Osteocyte (in vitro differentiated cells): Measurements from ENCODE around the gene TENM4. TPM values are rescaled to one million over a fixed set of nuclear protein-coding genes. Genes with fewer than 3 reads are reported as not detected.
A peak's percentile ranks its signal among the peaks of the same experiment; 100 is the strongest.

Experiments used
- DNase-seq: peaks from one replicate; pipeline ENCODE4 v3.0.0; 2021; ENCODE audit warnings: mixed read lengths; ENCODE audit not compliant: unreplicated experiment; ENCODE audit errors: extremely low spot score
- H3K27ac Mint-ChIP-seq: one replicate; pipeline ENCODE4 v1.8.0; 2021; ENCODE audit warnings: mild to moderate bottlenecking, mixed read lengths; ENCODE audit not compliant: unreplicated experiment
- H3K27me3 Mint-ChIP-seq: one replicate; pipeline ENCODE4 v1.8.0; 2021; ENCODE audit warnings: mixed read lengths; ENCODE audit not compliant: unreplicated experiment
- H3K36me3 Mint-ChIP-seq: one replicate; pipeline ENCODE4 v1.8.0; 2021; ENCODE audit warnings: mixed read lengths; ENCODE audit not compliant: unreplicated experiment
- H3K4me1 Mint-ChIP-seq: one replicate; pipeline ENCODE4 v1.8.0; 2021; ENCODE audit warnings: mixed read lengths; ENCODE audit not compliant: unreplicated experiment
- H3K4me3 Mint-ChIP-seq: one replicate; pipeline ENCODE4 v1.8.0; 2021; ENCODE audit warnings: mild to moderate bottlenecking, moderate library complexity, mixed read lengths; ENCODE audit not compliant: unreplicated experiment
- H3K9me3 Mint-ChIP-seq: one replicate; pipeline ENCODE4 v1.8.0; 2021; ENCODE audit warnings: mixed read lengths; ENCODE audit not compliant: unreplicated experiment
- total RNA-seq: library from RNA; stranded (reverse); gene quantifications from 2 replicates; pipeline ENCODE4 v1.2.1, GENCODE V29; 2021
- TF ChIP-seq, protein P1 (sequence below): fragments of 200-600 bp; sonication (generic); IDR thresholded peaks from 2 replicates; pipeline ENCODE4 v1.5.0; 2021; ENCODE audit warnings: antibody characterized with exemption, mild to moderate bottlenecking, moderate library complexity

Gene TENM4
- total RNA-seq, 1 donor from 2014 or later: 74.1 TPM

DNA sequence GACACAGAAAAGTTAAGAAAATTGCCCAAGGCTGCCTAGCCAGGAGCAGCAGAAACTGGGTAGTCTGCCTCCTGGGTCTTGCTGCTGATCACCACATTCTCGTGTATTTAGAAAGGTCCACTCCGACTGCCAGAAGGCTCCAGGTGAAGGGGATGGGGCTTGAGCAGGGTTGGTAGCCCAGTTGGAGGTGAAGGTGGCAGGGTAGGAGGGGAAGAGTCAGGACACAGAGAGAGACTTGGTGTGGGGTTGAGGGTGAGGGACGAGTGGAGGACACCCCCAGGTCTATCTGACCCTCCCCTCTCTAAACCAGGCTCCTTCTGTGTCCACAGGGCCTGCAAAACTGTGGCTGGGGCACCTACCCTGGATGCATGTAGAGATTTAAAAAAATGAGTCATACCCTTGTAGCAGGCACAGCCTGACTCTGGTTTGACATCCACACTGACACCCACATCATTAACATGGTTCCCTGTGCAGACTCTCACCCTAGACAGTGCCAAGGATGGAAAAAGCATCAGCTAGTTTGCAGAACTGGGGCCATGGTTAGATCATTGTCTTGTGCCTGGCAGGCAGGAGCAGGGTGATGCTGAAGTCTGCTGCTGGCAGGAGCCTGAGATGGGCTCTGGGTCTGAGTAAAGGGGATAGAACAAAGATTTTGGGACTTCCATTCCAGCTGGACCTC, 273.2 kb downstream of the TENM4 start:
- Mint-ChIP-seq H3K36me3 (no peaks in the 10 kb centered on the region), H3K27me3 (no peaks in the 10 kb centered on the region), H3K27ac (no peak overlapping the region), H3K9me3 (no peaks in the 10 kb centered on the region), H3K4me1 (no peaks in the 10 kb centered on the region), H3K4me3 (no peak overlapping the region)
- DNase-seq: no peak
- TF ChIP-seq, protein P1, sequence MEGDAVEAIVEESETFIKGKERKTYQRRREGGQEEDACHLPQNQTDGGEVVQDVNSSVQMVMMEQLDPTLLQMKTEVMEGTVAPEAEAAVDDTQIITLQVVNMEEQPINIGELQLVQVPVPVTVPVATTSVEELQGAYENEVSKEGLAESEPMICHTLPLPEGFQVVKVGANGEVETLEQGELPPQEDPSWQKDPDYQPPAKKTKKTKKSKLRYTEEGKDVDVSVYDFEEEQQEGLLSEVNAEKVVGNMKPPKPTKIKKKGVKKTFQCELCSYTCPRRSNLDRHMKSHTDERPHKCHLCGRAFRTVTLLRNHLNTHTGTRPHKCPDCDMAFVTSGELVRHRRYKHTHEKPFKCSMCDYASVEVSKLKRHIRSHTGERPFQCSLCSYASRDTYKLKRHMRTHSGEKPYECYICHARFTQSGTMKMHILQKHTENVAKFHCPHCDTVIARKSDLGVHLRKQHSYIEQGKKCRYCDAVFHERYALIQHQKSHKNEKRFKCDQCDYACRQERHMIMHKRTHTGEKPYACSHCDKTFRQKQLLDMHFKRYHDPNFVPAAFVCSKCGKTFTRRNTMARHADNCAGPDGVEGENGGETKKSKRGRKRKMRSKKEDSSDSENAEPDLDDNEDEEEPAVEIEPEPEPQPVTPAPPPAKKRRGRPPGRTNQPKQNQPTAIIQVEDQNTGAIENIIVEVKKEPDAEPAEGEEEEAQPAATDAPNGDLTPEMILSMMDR: no peak

DNA sequence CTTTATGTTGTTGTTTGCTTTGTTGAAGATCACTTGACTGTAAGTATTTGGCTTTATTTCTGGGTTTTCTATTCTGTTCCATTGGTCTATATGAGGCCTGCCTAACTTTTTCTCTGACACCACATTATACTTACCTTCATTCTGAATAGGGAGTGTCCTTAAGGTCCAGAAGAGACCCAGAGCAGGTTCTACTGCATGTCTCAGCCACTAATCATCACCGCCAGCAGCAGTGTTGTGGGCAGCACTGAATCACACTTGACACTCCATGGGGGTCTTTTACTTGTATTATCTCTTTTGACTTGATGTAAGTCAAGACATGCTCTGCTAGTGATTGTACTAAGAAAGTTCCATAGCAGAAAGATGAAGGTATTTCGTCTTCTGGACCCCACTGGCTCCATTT, 274.9 kb downstream of the TENM4 start:
- Mint-ChIP-seq H3K27me3 (no peaks in the 10 kb centered on the region), H3K4me1 (no peaks in the 10 kb centered on the region), H3K27ac (no peak overlapping the region), H3K9me3 (no peaks in the 10 kb centered on the region), H3K36me3 (no peaks in the 10 kb centered on the region), H3K4me3 (no peak overlapping the region)
- TF ChIP-seq, protein P1: no peak
- no peak for DNase-seq

DNA sequence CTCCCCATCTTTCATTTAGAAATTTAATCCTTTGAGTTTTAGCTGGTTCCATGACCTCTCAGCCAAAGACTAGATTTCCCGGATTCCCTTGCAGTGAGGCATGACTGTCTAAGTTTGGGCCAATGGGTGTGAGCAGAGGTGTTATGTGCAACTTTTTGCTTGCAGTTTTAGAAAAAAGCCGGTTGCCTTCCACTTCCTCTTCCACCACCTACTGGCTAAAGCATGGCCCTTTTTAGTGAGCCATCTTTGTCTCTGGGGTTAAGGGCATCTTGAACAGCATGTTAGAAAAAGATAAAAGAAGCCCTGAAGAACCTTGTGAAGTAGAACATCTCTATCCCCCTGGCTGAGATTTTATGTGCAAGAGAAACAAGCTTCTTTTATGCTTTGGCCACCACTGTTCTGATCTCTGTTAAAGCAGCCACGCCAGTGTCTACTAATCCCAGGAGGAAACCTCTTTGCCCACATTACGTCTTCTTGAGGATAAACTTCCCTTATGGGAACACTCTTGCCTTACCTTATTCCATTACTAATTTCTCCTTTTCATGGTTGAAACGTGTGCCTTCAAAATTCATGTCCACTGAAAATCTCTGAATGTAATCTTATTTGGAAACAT, 279.9 kb downstream of the TENM4 start:
- TF ChIP-seq, protein P1: peak; percentile 61
- no peak overlapping the region for H3K4me3 Mint-ChIP-seq
- H3K27ac Mint-ChIP-seq: no peak overlapping the region
- no peak for DNase-seq
- no peaks in the 10 kb centered on the region for H3K9me3 Mint-ChIP-seq
- H3K27me3 Mint-ChIP-seq: no peaks in the 10 kb centered on the region
- peaks cover 10% of the 10 kb centered on the region for H3K4me1 Mint-ChIP-seq
- no peaks in the 10 kb centered on the region for H3K36me3 Mint-ChIP-seq

DNA sequence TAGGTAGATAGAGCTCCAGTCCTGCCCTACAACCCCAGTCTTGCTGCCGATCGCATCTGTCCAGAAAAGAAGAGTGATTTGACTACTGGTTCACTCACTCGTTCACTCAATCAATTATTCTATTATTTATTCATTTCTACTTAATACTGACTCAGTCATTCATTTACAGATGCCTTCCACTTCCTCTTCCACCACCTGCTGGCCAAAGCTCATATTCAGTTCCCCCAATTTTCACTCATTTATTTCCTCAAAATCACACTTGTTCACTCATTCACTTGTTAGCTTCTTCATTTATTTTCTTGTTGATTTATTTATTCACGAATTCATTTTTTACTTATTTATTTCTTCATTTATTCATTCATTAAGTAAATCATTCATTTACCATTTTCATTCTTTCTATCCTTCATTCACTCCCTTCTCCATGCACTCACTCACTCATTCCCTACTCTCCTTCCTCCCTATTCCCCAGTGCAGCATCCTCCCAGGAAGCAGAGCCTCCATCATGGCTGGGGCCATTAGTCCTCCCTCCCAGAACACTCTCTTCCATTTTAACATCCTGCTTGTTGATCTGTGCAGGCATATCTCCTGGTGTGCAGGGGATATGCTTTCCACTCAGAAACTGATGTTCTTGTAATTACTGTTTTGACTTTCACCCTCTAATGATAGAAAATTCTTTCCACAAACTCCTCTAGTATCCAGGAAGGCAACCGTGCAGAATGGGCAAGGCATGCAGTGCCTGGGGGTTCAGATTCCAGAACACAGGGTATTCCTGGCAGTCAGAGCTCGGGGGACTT, 281.0 kb downstream of the TENM4 start:
- no peak overlapping the region for H3K27ac Mint-ChIP-seq
- no peaks in the 10 kb centered on the region for H3K27me3 Mint-ChIP-seq
- no peak overlapping the region for H3K4me3 Mint-ChIP-seq
- DNase-seq: no peak
- no peaks in the 10 kb centered on the region for H3K36me3 Mint-ChIP-seq
- TF ChIP-seq, protein P1: peak; percentile 49
- no peaks in the 10 kb centered on the region for H3K9me3 Mint-ChIP-seq
- H3K4me1 Mint-ChIP-seq: peaks cover 10% of the 10 kb centered on the region

DNA sequence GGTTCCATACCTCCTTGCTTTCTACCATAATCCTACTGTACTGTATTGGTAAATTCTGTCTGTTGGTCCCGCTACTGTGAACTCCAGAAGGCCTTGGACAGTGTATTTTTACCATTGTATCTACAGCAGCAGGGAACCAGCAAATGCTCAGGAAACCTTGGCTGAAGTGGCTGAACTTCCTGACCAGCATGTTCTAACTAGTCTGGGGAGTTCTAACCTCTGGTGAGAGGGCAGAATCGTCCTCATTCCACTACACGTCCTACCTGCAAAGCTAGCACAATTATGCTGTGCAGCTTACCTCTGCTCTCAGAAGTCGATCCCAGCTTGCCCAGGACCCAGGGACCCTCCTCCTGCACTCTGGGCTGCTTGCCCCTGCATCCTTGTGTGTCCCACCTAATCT, 283.1 kb downstream of the TENM4 start:
- H3K9me3 Mint-ChIP-seq: no peaks in the 10 kb centered on the region
- peaks cover 10% of the 10 kb centered on the region for H3K4me1 Mint-ChIP-seq
- H3K4me3 Mint-ChIP-seq: no peak overlapping the region
- TF ChIP-seq, protein P1: no peak
- H3K27ac Mint-ChIP-seq: no peak overlapping the region
- H3K27me3 Mint-ChIP-seq: no peaks in the 10 kb centered on the region
- no peak for DNase-seq
- H3K36me3 Mint-ChIP-seq: no peaks in the 10 kb centered on the region
